ENCODE measurements around the gene VPS37C. TPM values are rescaled to one million over a fixed set of nuclear protein-coding genes. Genes with fewer than 3 reads are reported as not detected.

VPS37C gene
- total and polyA plus RNA-seq, 9 of the 15 experiments (the other 6 are each of a cell fraction or from before 2014, with no cell fraction given) = 0.62 to 29.8 (median 11.5) TPM

DNA sequence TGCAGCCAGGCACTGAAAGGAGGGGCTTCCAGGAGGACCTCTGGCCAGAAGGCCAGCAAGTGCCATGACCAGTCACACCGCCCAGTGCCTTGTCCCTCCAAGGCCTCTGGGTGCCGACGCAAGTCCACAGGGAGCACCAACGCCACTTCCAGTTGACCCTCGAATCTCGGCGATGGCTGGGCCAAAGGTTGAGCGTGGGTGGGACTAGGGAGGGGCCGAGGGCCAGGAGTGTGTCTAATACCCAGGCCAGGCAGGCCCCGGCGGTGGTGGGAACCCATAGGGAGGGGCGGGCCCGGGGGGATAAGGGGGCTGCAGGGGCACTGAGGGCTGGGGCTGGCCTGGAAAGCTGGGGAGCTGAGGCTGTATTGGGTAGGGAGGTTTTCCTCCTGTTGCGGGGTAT, 29.6 kb downstream of the VPS37C start:
- Histone ChIP-seq H3K4me1 (replicated peaks in 1 of 2; ENCODE audit: control insufficient read depth in 2 of 2, insufficient read depth in 2 of 2, low read length in 2 of 2) (peaks cover 0 to 13% of the 10 kb centered on the region in 2 experiments; a peak in 2 of 5 replicates), H4K20me1 (replicated peaks; ENCODE audit: control insufficient read depth, insufficient read depth, low read length) (peaks cover 5% of the 10 kb centered on the region; the same call in 1 of the 2 replicates), H3K36me3 (ENCODE audit: control insufficient read depth, insufficient read depth, low read length) (peaks cover 18% of the 10 kb centered on the region; the same call in 2 of the 3 replicates), H3K27ac (ENCODE audit: extremely low read depth, low read depth, low read length) (no peak overlapping the region), H3K4me3 (no peak overlapping the region), H3K79me2 (ENCODE audit: control insufficient read depth, insufficient read depth, low read length) (no peaks in the 10 kb centered on the region), H3K9me1 (ENCODE audit: control insufficient read depth, insufficient read depth, low read length) (peaks cover 6% of the 10 kb centered on the region), H3K9me3 (replicated peaks; ENCODE audit: control insufficient read depth, insufficient read depth, low read depth, low read length) (no peaks in the 10 kb centered on the region), H2AFZ (ENCODE audit: low read depth, low read length) (no peak overlapping the region), H3K9ac (ENCODE audit: insufficient read depth in 1 of 2, low read depth in 2 of 2, low read length in 2 of 2) (no peak overlapping the region), H3K27me3 (ENCODE audit: control insufficient read depth in 2 of 2, insufficient read depth in 2 of 2, low read length in 2 of 2) (peaks cover 2 to 6% of the 10 kb centered on the region in 2 experiments; a peak in 2 of 5 replicates), H3K4me2 (ENCODE audit: insufficient read depth, low read length) (no peak overlapping the region)
- no peak for DNase-seq (ENCODE audit: extremely low read depth in 1 of 4, low spot score in 3 of 4)
- intact Hi-C loops (cut with micrococcal nuclease) (loop anchor here (5.0 kb wide), 1 partner anchor 256 kb away; no protein-coding TSS in a partner anchor), in situ Hi-C loops (cut with MboI) (no loop called here)
- no peak for ATAC-seq
- 91% methylated on average over 6 of the region's 14 CpGs for WGBS (ENCODE audit: insufficient coverage, low coverage, missing lambda C conversion rate)
- CTCF ChIA-PET (ENCODE audit: low intra/inter-chr PET ratio) = no interaction called here
- no peak for FAIRE-seq
- BruUV-seq (replicated peaks) = no TSS peak
- POLR2A ChIA-PET = interaction anchor here (0.6 to 0.8 kb wide), 2 partner anchors 18 to 276 kb away, joined by 4 read pairs; partner anchors contain the start of gene PTGDR2
- TF ChIP-seq, protein P1, sequence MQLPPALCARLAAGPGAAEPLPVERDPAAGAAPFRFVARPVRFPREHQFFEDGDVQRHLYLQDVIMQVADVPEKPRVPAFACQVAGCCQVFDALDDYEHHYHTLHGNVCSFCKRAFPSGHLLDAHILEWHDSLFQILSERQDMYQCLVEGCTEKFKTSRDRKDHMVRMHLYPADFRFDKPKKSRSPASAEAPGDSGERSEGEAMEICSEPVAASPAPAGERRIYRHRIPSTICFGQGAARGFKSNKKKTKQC (CRISPR knock-in tag; IDR thresholded peaks at IDR 0.05) = no peak
- TF ChIP-seq, protein P2, sequence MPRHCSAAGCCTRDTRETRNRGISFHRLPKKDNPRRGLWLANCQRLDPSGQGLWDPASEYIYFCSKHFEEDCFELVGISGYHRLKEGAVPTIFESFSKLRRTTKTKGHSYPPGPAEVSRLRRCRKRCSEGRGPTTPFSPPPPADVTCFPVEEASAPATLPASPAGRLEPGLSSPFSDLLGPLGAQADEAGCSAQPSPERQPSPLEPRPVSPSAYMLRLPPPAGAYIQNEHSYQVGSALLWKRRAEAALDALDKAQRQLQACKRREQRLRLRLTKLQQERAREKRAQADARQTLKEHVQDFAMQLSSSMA (CRISPR knock-in tag; IDR thresholded peaks at IDR 0.05) = no peak
- no peak for TF ChIP-seq RCOR1 (IDR thresholded peaks at IDR 0.05; ENCODE audit: borderline replicate concordance in 1 of 2, low read depth in 2 of 2, low read length in 2 of 2)
- TF ChIP-seq, protein P3, sequence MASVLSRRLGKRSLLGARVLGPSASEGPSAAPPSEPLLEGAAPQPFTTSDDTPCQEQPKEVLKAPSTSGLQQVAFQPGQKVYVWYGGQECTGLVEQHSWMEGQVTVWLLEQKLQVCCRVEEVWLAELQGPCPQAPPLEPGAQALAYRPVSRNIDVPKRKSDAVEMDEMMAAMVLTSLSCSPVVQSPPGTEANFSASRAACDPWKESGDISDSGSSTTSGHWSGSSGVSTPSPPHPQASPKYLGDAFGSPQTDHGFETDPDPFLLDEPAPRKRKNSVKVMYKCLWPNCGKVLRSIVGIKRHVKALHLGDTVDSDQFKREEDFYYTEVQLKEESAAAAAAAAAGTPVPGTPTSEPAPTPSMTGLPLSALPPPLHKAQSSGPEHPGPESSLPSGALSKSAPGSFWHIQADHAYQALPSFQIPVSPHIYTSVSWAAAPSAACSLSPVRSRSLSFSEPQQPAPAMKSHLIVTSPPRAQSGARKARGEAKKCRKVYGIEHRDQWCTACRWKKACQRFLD (CRISPR knock-in tag; IDR thresholded peaks at IDR 0.05) = no peak
- TF ChIP-seq TEAD4 (IDR thresholded peaks at IDR 0.05; ENCODE audit: low read length) = no peak
- no peak for TF ChIP-seq TEAD4 (CRISPR knock-in tag; IDR thresholded peaks at IDR 0.05; ENCODE audit: borderline replicate concordance)
- no peak for TF ChIP-seq EZH2 (IDR thresholded peaks at IDR 0.05; ENCODE audit: borderline replicate concordance, low read depth, low read length)
- TF ChIP-seq, protein P4, sequence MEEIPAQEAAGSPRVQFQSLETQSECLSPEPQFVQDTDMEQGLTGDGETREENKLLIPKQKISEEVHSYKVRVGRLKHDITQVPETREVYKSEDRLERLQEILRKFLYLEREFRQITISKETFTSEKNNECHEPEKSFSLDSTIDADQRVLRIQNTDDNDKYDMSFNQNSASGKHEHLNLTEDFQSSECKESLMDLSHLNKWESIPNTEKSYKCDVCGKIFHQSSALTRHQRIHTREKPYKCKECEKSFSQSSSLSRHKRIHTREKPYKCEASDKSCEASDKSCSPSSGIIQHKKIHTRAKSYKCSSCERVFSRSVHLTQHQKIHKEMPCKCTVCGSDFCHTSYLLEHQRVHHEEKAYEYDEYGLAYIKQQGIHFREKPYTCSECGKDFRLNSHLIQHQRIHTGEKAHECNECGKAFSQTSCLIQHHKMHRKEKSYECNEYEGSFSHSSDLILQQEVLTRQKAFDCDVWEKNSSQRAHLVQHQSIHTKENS (CRISPR knock-in tag; IDR thresholded peaks at IDR 0.05) = no peak
- TF ChIP-seq, protein P5, sequence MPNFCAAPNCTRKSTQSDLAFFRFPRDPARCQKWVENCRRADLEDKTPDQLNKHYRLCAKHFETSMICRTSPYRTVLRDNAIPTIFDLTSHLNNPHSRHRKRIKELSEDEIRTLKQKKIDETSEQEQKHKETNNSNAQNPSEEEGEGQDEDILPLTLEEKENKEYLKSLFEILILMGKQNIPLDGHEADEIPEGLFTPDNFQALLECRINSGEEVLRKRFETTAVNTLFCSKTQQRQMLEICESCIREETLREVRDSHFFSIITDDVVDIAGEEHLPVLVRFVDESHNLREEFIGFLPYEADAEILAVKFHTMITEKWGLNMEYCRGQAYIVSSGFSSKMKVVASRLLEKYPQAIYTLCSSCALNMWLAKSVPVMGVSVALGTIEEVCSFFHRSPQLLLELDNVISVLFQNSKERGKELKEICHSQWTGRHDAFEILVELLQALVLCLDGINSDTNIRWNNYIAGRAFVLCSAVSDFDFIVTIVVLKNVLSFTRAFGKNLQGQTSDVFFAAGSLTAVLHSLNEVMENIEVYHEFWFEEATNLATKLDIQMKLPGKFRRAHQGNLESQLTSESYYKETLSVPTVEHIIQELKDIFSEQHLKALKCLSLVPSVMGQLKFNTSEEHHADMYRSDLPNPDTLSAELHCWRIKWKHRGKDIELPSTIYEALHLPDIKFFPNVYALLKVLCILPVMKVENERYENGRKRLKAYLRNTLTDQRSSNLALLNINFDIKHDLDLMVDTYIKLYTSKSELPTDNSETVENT (CRISPR knock-in tag; IDR thresholded peaks at IDR 0.05) = no peak
- no peak for TF ChIP-seq ELF4 (CRISPR knock-in tag; IDR thresholded peaks at IDR 0.05)
- no peak for TF ChIP-seq HCFC1 (IDR thresholded peaks at IDR 0.05; ENCODE audit: low read depth, low read length)
- TF ChIP-seq EP300 (IDR thresholded peaks at IDR 0.05; ENCODE audit: low read length) = no peak
- no peak for TF ChIP-seq ZNF347 (CRISPR knock-in tag; IDR thresholded peaks at IDR 0.05; ENCODE audit: low read depth)
- no peak for TF ChIP-seq ADNP (tag; IDR thresholded peaks at IDR 0.05)
- TF ChIP-seq NR2C2 (CRISPR knock-in tag; IDR thresholded peaks at IDR 0.05) = no peak
- TF ChIP-seq NR2C2 (tag; IDR thresholded peaks at IDR 0.05) = no peak
- TF ChIP-seq CREM (IDR thresholded peaks at IDR 0.05; ENCODE audit: low read depth) = no peak
- TF ChIP-seq MAFG (tag; conservative IDR thresholded peaks at IDR 0.05) = no peak
